ENCODE data around the gene NME1. TPM values are rescaled to one million over a fixed set of nuclear protein-coding genes. Genes with fewer than 3 reads are reported as not detected.

Gene NME1
- total RNA-seq, 1 experiment from 2014 or later, result 592 TPM

DNA sequence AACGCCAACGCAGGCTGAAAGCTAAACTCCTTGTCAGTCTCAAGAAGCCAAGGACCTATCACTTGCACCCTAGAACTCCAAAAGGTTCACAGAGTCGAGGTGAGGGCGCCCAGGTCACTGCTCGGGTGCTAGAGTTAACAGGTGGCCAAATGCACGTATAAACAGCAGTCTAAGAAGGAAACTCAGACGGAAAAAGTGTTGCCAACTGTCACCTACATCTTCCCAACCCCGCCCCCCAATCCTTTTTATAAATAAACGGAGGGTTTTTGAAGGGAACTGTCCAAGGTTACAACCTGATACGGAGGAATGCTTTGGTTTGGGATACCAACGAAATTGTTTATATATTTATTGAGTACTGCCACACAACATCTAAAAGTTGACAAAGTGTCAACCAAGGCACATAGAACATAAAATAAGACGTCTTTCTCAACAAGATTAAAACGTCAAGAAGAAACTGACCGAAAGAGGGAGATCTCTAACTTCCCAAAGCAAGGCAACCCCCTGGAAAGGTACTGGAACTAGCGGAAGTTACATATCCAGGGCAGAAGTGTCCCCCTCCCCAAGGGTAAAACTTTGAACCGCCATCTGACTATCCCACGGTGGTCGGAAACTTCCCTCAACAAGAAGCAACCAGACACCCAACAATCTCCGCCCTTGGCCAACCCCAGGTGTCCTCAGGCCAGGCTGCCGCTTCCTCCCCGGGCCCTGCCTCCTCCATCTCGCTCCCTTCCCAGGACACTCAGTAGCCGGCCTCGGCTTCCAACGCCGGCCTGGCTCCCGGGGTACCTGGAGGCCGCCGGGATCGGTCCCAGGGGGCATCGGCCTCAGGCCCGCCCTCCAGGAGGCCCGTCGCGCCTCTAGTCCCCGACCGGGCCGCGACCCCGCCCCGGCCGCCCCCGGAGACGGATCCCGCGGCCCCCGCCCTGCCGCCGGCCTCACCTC is 33.7 kb upstream of the NME1 start:
- H3K9me2 ChIP-seq (replicated peaks; ENCODE audit: low read length), result no peaks in the 10 kb centered on the region
- no peak for TF ChIP-seq EZH2phosphoT487 (IDR thresholded peaks at IDR 0.05; ENCODE audit: borderline replicate concordance, low read length)
- TF ChIP-seq, protein P1, sequence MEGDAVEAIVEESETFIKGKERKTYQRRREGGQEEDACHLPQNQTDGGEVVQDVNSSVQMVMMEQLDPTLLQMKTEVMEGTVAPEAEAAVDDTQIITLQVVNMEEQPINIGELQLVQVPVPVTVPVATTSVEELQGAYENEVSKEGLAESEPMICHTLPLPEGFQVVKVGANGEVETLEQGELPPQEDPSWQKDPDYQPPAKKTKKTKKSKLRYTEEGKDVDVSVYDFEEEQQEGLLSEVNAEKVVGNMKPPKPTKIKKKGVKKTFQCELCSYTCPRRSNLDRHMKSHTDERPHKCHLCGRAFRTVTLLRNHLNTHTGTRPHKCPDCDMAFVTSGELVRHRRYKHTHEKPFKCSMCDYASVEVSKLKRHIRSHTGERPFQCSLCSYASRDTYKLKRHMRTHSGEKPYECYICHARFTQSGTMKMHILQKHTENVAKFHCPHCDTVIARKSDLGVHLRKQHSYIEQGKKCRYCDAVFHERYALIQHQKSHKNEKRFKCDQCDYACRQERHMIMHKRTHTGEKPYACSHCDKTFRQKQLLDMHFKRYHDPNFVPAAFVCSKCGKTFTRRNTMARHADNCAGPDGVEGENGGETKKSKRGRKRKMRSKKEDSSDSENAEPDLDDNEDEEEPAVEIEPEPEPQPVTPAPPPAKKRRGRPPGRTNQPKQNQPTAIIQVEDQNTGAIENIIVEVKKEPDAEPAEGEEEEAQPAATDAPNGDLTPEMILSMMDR (conservative IDR thresholded peaks at IDR 0.05; ENCODE audit: low read depth, low read length), result peak; percentile 61; the same call in 1 of the 2 replicates
- H4K20me1 ChIP-seq (ENCODE audit: low read length), result peaks cover 53% of the 10 kb centered on the region
- H3K9me3 ChIP-seq (ENCODE audit: low read length), result no peaks in the 10 kb centered on the region
- H3K9ac ChIP-seq (ENCODE audit: low read length), result peak overlapping the region; percentile 93
- H3K27ac ChIP-seq (ENCODE audit: low read length), result peak overlapping the region; percentile 65
- peaks cover 4% of the 10 kb centered on the region for H3F3A ChIP-seq (ENCODE audit: low read length, unreplicated experiment)
- CTCF ChIA-PET, result interaction anchor here (0.6 to 2.8 kb wide), 5 partner anchors 28 to 56 kb away, joined by 3 to 29 read pairs (median 6); partner anchors contain the start of gene NME1
- no peaks in the 10 kb centered on the region for H3K27me3 ChIP-seq (ENCODE audit: low read length)
- H3K4me2 ChIP-seq (ENCODE audit: low read length), result peak overlapping the region; percentile 95
- peak; percentile 58 for DNase-seq
- intact Hi-C loops (cut with micrococcal nuclease), result loop anchor here (1.0 to 2.0 kb wide), 2 partner anchors 63 to 118 kb away; no protein-coding TSS in a partner anchor
- POLR2A ChIA-PET (ENCODE audit: unreplicated experiment), result interaction anchor here (0.5 to 2.0 kb wide), 7 partner anchors 15 to 641 kb away, joined by 3 to 29 read pairs (median 6); partner anchors contain the start of gene NME1
- TSS peak; percentile 38 for BruUV-seq (replicated peaks)
- no peak for ATAC-seq
- H3K4me1 ChIP-seq (ENCODE audit: insufficient read depth, low read length), result peaks cover 35% of the 10 kb centered on the region
- H2AFZ ChIP-seq (ENCODE audit: low read length), result peak overlapping the region; percentile 47; the same call in 1 of the 2 replicates
- no peaks in the 10 kb centered on the region for H3K36me3 ChIP-seq (ENCODE audit: low read depth, low read length)
- peak overlapping the region; percentile 98 for H3K4me3 ChIP-seq (ENCODE audit: low read length)
- peaks cover 59% of the 10 kb centered on the region for H3K79me2 ChIP-seq (ENCODE audit: low read length)

DNA sequence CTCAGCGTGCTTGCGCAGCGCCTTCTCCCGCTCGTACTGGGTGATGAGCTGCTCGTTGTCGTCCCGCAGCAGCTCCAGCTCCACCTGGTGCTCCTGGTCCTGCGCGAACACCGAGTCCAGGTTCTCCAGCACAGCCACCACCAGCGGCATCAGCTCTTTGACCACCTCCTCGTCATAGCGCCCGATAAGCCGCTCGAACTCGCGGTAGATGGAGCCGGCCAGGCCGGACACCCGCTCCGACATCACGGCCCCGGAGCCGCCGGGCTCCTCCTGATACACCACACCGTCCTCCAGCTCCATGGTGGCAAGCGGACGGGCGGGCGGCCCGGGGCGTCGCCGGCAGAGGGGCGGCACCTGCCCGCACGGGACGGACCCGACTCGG is 33.0 kb upstream of the NME1 start:
- Histone ChIP-seq H2AFZ (ENCODE audit: low read length) (peak overlapping the region; percentile 47; the same call in 1 of the 2 replicates), H3K9me3 (ENCODE audit: low read length) (no peaks in the 10 kb centered on the region), H3F3A (ENCODE audit: low read length, unreplicated experiment) (peaks cover 4% of the 10 kb centered on the region), H4K20me1 (ENCODE audit: low read length) (peaks cover 46% of the 10 kb centered on the region), H3K4me1 (ENCODE audit: insufficient read depth, low read length) (peaks cover 35% of the 10 kb centered on the region), H3K4me2 (ENCODE audit: low read length) (peak overlapping the region; percentile 95), H3K79me2 (ENCODE audit: low read length) (peaks cover 52% of the 10 kb centered on the region), H3K27me3 (ENCODE audit: low read length) (no peaks in the 10 kb centered on the region), H3K36me3 (ENCODE audit: low read depth, low read length) (no peaks in the 10 kb centered on the region), H3K4me3 (ENCODE audit: low read length) (peak overlapping the region; percentile 98), H3K9ac (ENCODE audit: low read length) (peak overlapping the region; percentile 93), H3K9me2 (replicated peaks; ENCODE audit: low read length) (no peaks in the 10 kb centered on the region), H3K27ac (ENCODE audit: low read length) (peak overlapping the region; percentile 65)
- ChIA-PET CTCF (interaction anchor here (0.6 to 2.8 kb wide), 4 partner anchors 33 to 64 kb away, joined by 4 to 29 read pairs (median 10); partner anchors contain the start of gene NME1), POLR2A (ENCODE audit: unreplicated experiment) (interaction anchor here (0.5 to 2.0 kb wide), 11 partner anchors 15 to 641 kb away, joined by 3 to 29 read pairs (median 6); partner anchors contain the start of gene NME1)
- TF ChIP-seq EZH2 (IDR thresholded peaks at IDR 0.05; ENCODE audit: low read length, unreplicated experiment) (no peak), EZH2phosphoT487 (IDR thresholded peaks at IDR 0.05; ENCODE audit: borderline replicate concordance, low read length) (no peak)
- TF ChIP-seq, protein P1 (conservative IDR thresholded peaks at IDR 0.05; ENCODE audit: low read depth, low read length), result no peak
- ATAC-seq, result peak; percentile 3
- DNase-seq, result no peak
- intact Hi-C loops (cut with micrococcal nuclease), result loop anchor here (2.0 kb wide), 1 partner anchor 64 kb away; no protein-coding TSS in a partner anchor
- no TSS peak for BruUV-seq (replicated peaks)
